Measurements from ENCODE around the gene PPP1R9B.

- TF ChIP-seq CTCF (IDR thresholded peaks at IDR 0.05; ENCODE audit: poor library complexity), result no peak
- TF ChIP-seq EZH2 (IDR thresholded peaks at IDR 0.05; ENCODE audit: borderline replicate concordance), result no peak
- TF ChIP-seq EZH2phosphoT487 (IDR thresholded peaks at IDR 0.05; ENCODE audit: low read depth, severe bottlenecking, unreplicated experiment), result no peak
Observed at GRCh38 chr17:50090971-50091917, 59.2 kb downstream of the PPP1R9B start.

Data from hepatocyte (in vitro differentiated cells).